Neutrophil (primary cell): ENCODE data around the gene WIPF3.

Experiments used
- H3K27ac ChIP-seq: fragments of 200-600 bp; sonication (generic); 2 replicates; pipeline ENCODE4 v1.5.1; 2016; ENCODE audit warnings: mild to moderate bottlenecking, moderate library complexity
- H3K27me3 ChIP-seq: fragments of 200-600 bp; sonication (generic); 2 replicates; pipeline ENCODE4 v1.6.0; 2016; ENCODE audit warnings: mild to moderate bottlenecking
- H3K36me3 ChIP-seq: fragments of 200-600 bp; sonication (generic); 2 replicates; pipeline ENCODE4 v1.5.1; 2017
- H3K4me1 ChIP-seq, 2 experiments: fragments of 200-600 bp in 1 of 2; sonication (generic) in 1 of 2; 1 replicate in 1 of 2; 2 replicates in 1 of 2; pipeline versions ENCODE4 v1.5.1 to v1.6.1; 2013 to 2016; ENCODE audit warnings: low read depth in 1 of 2, low read length in 1 of 2, mild to moderate bottlenecking in 1 of 2, moderate library complexity in 1 of 2; ENCODE audit not compliant: control insufficient read depth in 1 of 2, insufficient read depth in 1 of 2
- H3K4me3 ChIP-seq, 2 experiments: fragments of 200-600 bp in 1 of 2; sonication (generic) in 1 of 2; 1 replicate in 1 of 2; 2 replicates in 1 of 2; pipeline ENCODE4 v1.5.1; 2013 to 2016; ENCODE audit warnings: low read depth in 1 of 2, low read length in 1 of 2, mild to moderate bottlenecking in 1 of 2, moderate library complexity in 1 of 2
- H3K9me3 ChIP-seq: fragments of 200-600 bp; sonication (generic); 2 replicates; pipeline ENCODE4 v1.5.1; 2016
- CTCF ChIP-seq: fragments of 200-600 bp; sonication (generic); IDR thresholded peaks from 2 replicates; pipeline ENCODE4 v1.5.1; 2016; ENCODE audit warnings: antibody characterized with exemption

WIPF3 gene

GRCh38 chr7:29818308-29818707, 12.0 kb downstream of the WIPF3 start:
- Histone ChIP-seq H3K4me1 (no peaks in the 10 kb centered on the region), H3K36me3 (no peaks in the 10 kb centered on the region), H3K27ac (no peak overlapping the region), H3K27me3 (peaks cover 24% of the 10 kb centered on the region), H3K4me3 (no peak overlapping the region), H3K9me3 (no peaks in the 10 kb centered on the region)
- TF ChIP-seq CTCF = no peak

GRCh38 chr7:29825775-29826529, 19.6 kb downstream of the WIPF3 start:
- Histone ChIP-seq H3K4me1 (no peaks in the 10 kb centered on the region), H3K27me3 (no peaks in the 10 kb centered on the region), H3K4me3 (no peak overlapping the region), H3K27ac (no peak overlapping the region), H3K36me3 (no peaks in the 10 kb centered on the region), H3K9me3 (no peaks in the 10 kb centered on the region)
- no peak for TF ChIP-seq CTCF

GRCh38 chr7:29826530-29826822, 20.2 kb downstream of the WIPF3 start:
- H3K4me1 ChIP-seq = no peaks in the 10 kb centered on the region
- H3K4me3 ChIP-seq = no peak overlapping the region
- H3K36me3 ChIP-seq = no peaks in the 10 kb centered on the region
- no peaks in the 10 kb centered on the region for H3K27me3 ChIP-seq
- H3K27ac ChIP-seq = no peak overlapping the region
- TF ChIP-seq CTCF = no peak
- no peaks in the 10 kb centered on the region for H3K9me3 ChIP-seq

- Histone ChIP-seq H3K27me3 (no peaks in the 10 kb centered on the region), H3K4me3 (no peak overlapping the region), H3K27ac (no peak overlapping the region), H3K36me3 (no peaks in the 10 kb centered on the region), H3K9me3 (no peaks in the 10 kb centered on the region), H3K4me1 (no peaks in the 10 kb centered on the region)
- no peak for TF ChIP-seq CTCF
Measured at GRCh38 chr7:29826904-29827303, 20.6 kb downstream of the WIPF3 start.

- Histone ChIP-seq H3K4me1 (no peaks in the 10 kb centered on the region), H3K4me3 (no peak overlapping the region), H3K9me3 (no peaks in the 10 kb centered on the region), H3K27ac (no peak overlapping the region), H3K27me3 (no peaks in the 10 kb centered on the region), H3K36me3 (no peaks in the 10 kb centered on the region)
- TF ChIP-seq CTCF = no peak
Measured at GRCh38 chr7:29831705-29832104, 25.4 kb downstream of the WIPF3 start.
